Loucy (cell line): ENCODE results near the gene HOXD8.

Source experiments
- H2AFZ ChIP-seq: fragments of 200-600 bp; sonication (generic); 2 replicates; pipeline ENCODE4 v1.6.0; 2016; ENCODE audit warnings: antibody characterized with exemption, mild to moderate bottlenecking, low read length, moderate library complexity
- H3F3A ChIP-seq: fragments of 200-600 bp; 2 replicates; pipeline ENCODE4 v1.6.0; 2016; ENCODE audit warnings: antibody characterized with exemption, low read depth, mild to moderate bottlenecking
- H3K27me3 ChIP-seq: fragments of 200-600 bp; sonication (generic); 2 replicates; pipeline ENCODE4 v1.6.1; 2014; ENCODE audit warnings: low read length, mild to moderate bottlenecking; ENCODE audit not compliant: insufficient read depth, poor library complexity, severe bottlenecking
- H3K36me3 ChIP-seq: fragments of 200-600 bp; sonication (generic); 2 replicates; pipeline ENCODE4 v1.6.1; 2016; ENCODE audit warnings: low read length; ENCODE audit not compliant: insufficient read depth
- H3K4me1 ChIP-seq: fragments of 200-600 bp; sonication (generic); 2 replicates; pipeline ENCODE4 v1.5.1; 2014; ENCODE audit warnings: low read length, mild to moderate bottlenecking; ENCODE audit not compliant: insufficient read depth, poor library complexity, severe bottlenecking
- H3K4me2 ChIP-seq: fragments of 200-600 bp; sonication (generic); 2 replicates; pipeline ENCODE4 v1.6.0; 2014; ENCODE audit warnings: antibody characterized with exemption, low read length, low read depth, mild to moderate bottlenecking; ENCODE audit not compliant: poor library complexity, severe bottlenecking
- H3K4me3 ChIP-seq: fragments of 200-600 bp; sonication (generic); 2 replicates; pipeline ENCODE4 v1.5.1; 2014; ENCODE audit warnings: low read length, mild to moderate bottlenecking, mixed read lengths; ENCODE audit not compliant: poor library complexity, severe bottlenecking
- H3K79me2 ChIP-seq: fragments of 200-600 bp; sonication (generic); 2 replicates; pipeline ENCODE4 v1.6.1; 2014; ENCODE audit warnings: low read length; ENCODE audit not compliant: insufficient read depth
- H3K9ac ChIP-seq: fragments of 200-600 bp; sonication (generic); 2 replicates; pipeline ENCODE4 v1.6.0; 2014; ENCODE audit warnings: mild to moderate bottlenecking, low read depth, low read length, moderate library complexity; ENCODE audit not compliant: poor library complexity, severe bottlenecking
- H3K9me2 ChIP-seq: fragments of 200-600 bp; sonication (generic); replicated peaks from 2 replicates; pipeline ENCODE4 v1.6.1; 2016; ENCODE audit warnings: low read depth, low read length, mixed read lengths
- H3K9me3 ChIP-seq: fragments of 200-600 bp; sonication (generic); 2 replicates; pipeline ENCODE4 v1.6.1; 2014; ENCODE audit warnings: mild to moderate bottlenecking, antibody characterized with exemption, low read length, low read depth; ENCODE audit not compliant: insufficient read depth
- H4K20me1 ChIP-seq: fragments of 200-600 bp; sonication (generic); 2 replicates; pipeline ENCODE4 v1.6.0; 2014; ENCODE audit warnings: antibody characterized with exemption, low read length, mild to moderate bottlenecking; ENCODE audit not compliant: insufficient read depth, poor library complexity, severe bottlenecking
- CTCF ChIP-seq: fragments of 200-600 bp; sonication (generic); conservative IDR thresholded peaks from 2 replicates; pipeline ENCODE4 v1.5.1; 2014; ENCODE audit warnings: mild to moderate bottlenecking, antibody characterized with exemption, low read length
- EZH2phosphoT487 ChIP-seq: fragments of 200-600 bp; IDR thresholded peaks from 2 replicates; pipeline ENCODE4 v1.6.1; 2018; ENCODE audit warnings: antibody characterized with exemption, mild to moderate bottlenecking, moderate library complexity, borderline replicate concordance

Gene HOXD8

GRCh38 chr2:176169711-176170110 lies 40.2 kb downstream of the HOXD8 start:
- Histone ChIP-seq H3K27me3 (peaks cover 6% of the 10 kb centered on the region), H3K9me2 (no peaks in the 10 kb centered on the region), H3K4me1 (no peaks in the 10 kb centered on the region), H3K79me2 (no peaks in the 10 kb centered on the region), H3K36me3 (no peaks in the 10 kb centered on the region), H2AFZ (no peak overlapping the region), H3K4me2 (no peak overlapping the region), H3F3A (no peaks in the 10 kb centered on the region), H4K20me1 (no peaks in the 10 kb centered on the region), H3K9ac (no peak overlapping the region), H3K4me3 (no peak overlapping the region), H3K9me3 (no peaks in the 10 kb centered on the region)
- no peak for TF ChIP-seq EZH2phosphoT487
- TF ChIP-seq CTCF = no peak

GRCh38 chr2:176170602-176171305 lies 41.2 kb downstream of the HOXD8 start:
- H4K20me1 ChIP-seq = no peaks in the 10 kb centered on the region
- TF ChIP-seq CTCF (no peak), EZH2phosphoT487 (no peak)
- peaks cover 6% of the 10 kb centered on the region for H3K27me3 ChIP-seq
- H2AFZ ChIP-seq = no peak overlapping the region
- no peaks in the 10 kb centered on the region for H3K36me3 ChIP-seq
- no peaks in the 10 kb centered on the region for H3K4me1 ChIP-seq
- H3K4me2 ChIP-seq = no peak overlapping the region
- no peak overlapping the region for H3K4me3 ChIP-seq
- H3K9ac ChIP-seq = no peak overlapping the region
- H3F3A ChIP-seq = no peaks in the 10 kb centered on the region
- no peaks in the 10 kb centered on the region for H3K9me2 ChIP-seq
- H3K79me2 ChIP-seq = no peaks in the 10 kb centered on the region
- H3K9me3 ChIP-seq = no peaks in the 10 kb centered on the region

- H3K9me3 ChIP-seq = no peaks in the 10 kb centered on the region
- no peaks in the 10 kb centered on the region for H3K79me2 ChIP-seq
- H3F3A ChIP-seq = no peaks in the 10 kb centered on the region
- H4K20me1 ChIP-seq = no peaks in the 10 kb centered on the region
- TF ChIP-seq CTCF = no peak
- no peak for TF ChIP-seq EZH2phosphoT487
- no peak overlapping the region for H3K4me3 ChIP-seq
- no peak overlapping the region for H2AFZ ChIP-seq
- H3K4me2 ChIP-seq = no peak overlapping the region
- H3K9ac ChIP-seq = no peak overlapping the region
- no peaks in the 10 kb centered on the region for H3K9me2 ChIP-seq
- peaks cover 6% of the 10 kb centered on the region for H3K27me3 ChIP-seq
- H3K36me3 ChIP-seq = no peaks in the 10 kb centered on the region
- H3K4me1 ChIP-seq = no peaks in the 10 kb centered on the region
These were observed 42.0 kb downstream of the HOXD8 start for GRCh38 chr2:176171351-176172006.
